A673 (cell line): Measurements from ENCODE around the gene CPT1A. TPM values are rescaled to one million over a fixed set of nuclear protein-coding genes. Genes with fewer than 3 reads are reported as not detected.
"Not testable (repeated sequence)": the region's sequence is repeated elsewhere in the genome, so short reads cannot be mapped to it uniquely, and the experiment has no call there.

Source experiments
- BruUV-seq: library from RNA; stranded (reverse); fragments of 400-500 nt; replicated peaks from 2 replicates; lab custom pipeline; 2021; lab: Mats Ljungman, UMichigan
- CTCF ChIA-PET: fragments of 300-600 bp; sonication (Branson Sonifier 250); formaldehyde crosslinking; loops from one replicate; lab custom pipeline; 2022; ENCODE audit warnings: antibody characterized with exemption; lab: Charles Lee
- POLR2A ChIA-PET: fragments of 300-600 bp; sonication (Branson Sonifier 250); formaldehyde crosslinking; loops from one replicate; lab custom pipeline; 2022; ENCODE audit warnings: antibody characterized with exemption; ENCODE audit not compliant: low non-redundant PET; lab: Charles Lee
- DNase-seq: peaks from one replicate; pipeline ENCODE4 v3.0.0-alpha.2; 2015; ENCODE audit warnings: low spot score
- H3K27ac ChIP-seq: fragments of 200-600 bp; sonication (generic); 2 replicates; pipeline ENCODE4 v1.5.1; 2016; ENCODE audit warnings: mixed run types, low read depth, mild to moderate bottlenecking, mixed read lengths, antibody characterized with exemption, low read length; ENCODE audit not compliant: poor library complexity, severe bottlenecking
- H3K27me3 ChIP-seq: fragments of 200-600 bp; sonication (generic); replicated peaks from 2 replicates; pipeline ENCODE4 v1.6.1; 2017; ENCODE audit warnings: mixed run types, low read depth, mild to moderate bottlenecking, mixed read lengths, antibody characterized with exemption, low read length; ENCODE audit not compliant: insufficient read depth, poor library complexity
- H3K36me3 ChIP-seq: fragments of 200-600 bp; sonication (generic); 2 replicates; pipeline ENCODE4 v1.6.1; 2016; ENCODE audit warnings: mixed run types, mild to moderate bottlenecking, mixed read lengths, antibody characterized with exemption, low read length; ENCODE audit not compliant: insufficient read depth, poor library complexity, severe bottlenecking
- H3K4me1 ChIP-seq: fragments of 200-600 bp; sonication (generic); 2 replicates; pipeline ENCODE4 v1.6.1; 2017; ENCODE audit warnings: mixed run types, mild to moderate bottlenecking, mixed read lengths, antibody characterized with exemption, low read length; ENCODE audit not compliant: insufficient read depth, poor library complexity, severe bottlenecking
- H3K4me3 ChIP-seq: fragments of 200-600 bp; sonication (generic); 2 replicates; pipeline ENCODE4 v1.5.1; 2016; ENCODE audit warnings: low read depth, mixed run types, mild to moderate bottlenecking, mixed read lengths, low read length; ENCODE audit not compliant: poor library complexity, severe bottlenecking
- H3K9me3 ChIP-seq: fragments of 200-600 bp; sonication (generic); 2 replicates; pipeline ENCODE4 v1.6.1; 2016; ENCODE audit warnings: mixed run types, low read depth, mild to moderate bottlenecking, mixed read lengths, antibody characterized with exemption, low read length; ENCODE audit not compliant: poor library complexity, severe bottlenecking
- CTCF ChIP-seq: fragments of 300-800, 200-600 bp; sonication (generic); conservative IDR thresholded peaks from 2 replicates; pipeline ENCODE4 v1.5.1; 2017; ENCODE audit warnings: low read depth, mild to moderate bottlenecking, antibody characterized with exemption, low read length, moderate library complexity, mixed read lengths
- EZH2 ChIP-seq: fragments of 200-600 bp; sonication (generic); IDR thresholded peaks from 2 replicates; pipeline ENCODE4 v1.6.1; 2017; ENCODE audit warnings: borderline replicate concordance, low read depth, mild to moderate bottlenecking, mixed read lengths, antibody characterized with exemption, low read length; ENCODE audit not compliant: poor library complexity, severe bottlenecking
- intact Hi-C: fragments of 100-400 bp; cut with micrococcal nuclease; formaldehyde crosslinking; loops from one replicate; pipeline ENCODE4 v1.10.0; 2022; ENCODE audit not compliant: unreplicated experiment
- total RNA-seq: library from RNA; stranded (reverse); gene quantifications from 2 replicates; pipeline ENCODE4 v1.2.3, GENCODE V29; 2021

The CPT1A gene
- total RNA-seq, 1 experiment from 2014 or later, result 15.5 TPM

DNA sequence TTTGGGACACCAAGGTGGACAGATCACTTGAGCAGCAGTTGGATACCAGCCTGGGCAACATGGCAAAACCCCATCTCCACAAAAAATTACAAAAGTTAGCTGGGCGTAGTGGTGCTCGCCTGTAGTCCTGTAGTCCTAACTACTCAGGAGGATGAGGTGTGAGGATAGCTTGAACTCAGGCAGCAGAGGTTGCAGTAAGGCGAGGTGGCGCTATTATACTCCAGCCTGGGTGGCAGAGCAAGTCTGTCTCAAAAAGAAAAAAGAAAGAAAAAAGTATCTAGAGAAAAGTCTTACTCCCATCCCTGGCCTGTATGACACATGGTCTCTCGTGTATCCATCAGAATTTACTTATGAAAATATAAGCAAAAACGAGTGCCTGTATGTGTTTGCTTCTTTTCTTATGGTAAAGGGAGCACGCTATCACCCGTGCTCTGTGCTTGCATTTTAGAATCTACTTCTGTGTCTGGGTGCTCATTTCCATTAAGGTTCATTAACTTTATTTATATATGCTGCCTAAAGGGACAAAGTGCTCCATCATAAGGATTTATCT, 15.4 kb upstream of the CPT1A start:
- H3K4me3 ChIP-seq, result no peak overlapping the region
- H3K4me1 ChIP-seq, result peaks cover 8% of the 10 kb centered on the region
- ChIA-PET CTCF (no interaction called here), POLR2A (no interaction called here)
- BruUV-seq, result no TSS peak
- H3K27me3 ChIP-seq, result peaks cover 10% of the 10 kb centered on the region
- no peak for TF ChIP-seq CTCF
- no peak for TF ChIP-seq EZH2
- no peak overlapping the region for H3K27ac ChIP-seq
- no peaks in the 10 kb centered on the region for H3K36me3 ChIP-seq
- intact Hi-C loops, result loop anchor here (10.0 kb wide), 1 partner anchor 222 kb away; no protein-coding TSS in a partner anchor
- DNase-seq, result no peak
- no peaks in the 10 kb centered on the region for H3K9me3 ChIP-seq

DNA sequence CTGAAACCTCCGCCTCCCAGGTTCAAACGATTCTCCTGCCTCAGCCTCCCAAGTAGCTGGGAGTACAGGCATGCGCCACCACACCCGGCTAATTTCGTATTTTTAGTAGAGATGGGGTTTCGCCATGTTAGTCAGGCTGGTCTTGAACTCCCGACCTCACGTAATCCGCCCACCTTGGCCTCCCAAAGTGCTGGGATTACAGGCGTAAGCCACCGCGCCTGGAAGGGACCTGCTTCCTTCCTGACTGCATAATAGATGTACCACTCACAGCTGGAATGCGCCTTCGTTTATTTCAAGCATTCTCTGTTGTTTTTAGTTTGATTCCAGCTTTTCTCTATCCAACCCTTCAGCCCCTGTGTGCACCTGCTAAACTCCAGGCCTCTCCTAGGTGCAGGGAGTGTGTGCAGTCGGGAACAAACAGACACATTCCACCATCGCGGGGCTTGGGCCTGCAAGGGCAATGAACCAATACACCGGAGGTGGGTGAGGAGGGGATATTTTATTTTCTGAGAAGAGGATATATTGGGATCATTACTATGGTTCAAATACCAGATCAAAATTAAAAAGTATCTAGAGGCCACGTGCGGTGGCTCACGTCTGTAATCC, 14.8 kb upstream of the CPT1A start:
- CTCF ChIA-PET, H3K9me3 ChIP-seq, POLR2A ChIA-PET, DNase-seq, H3K4me1 ChIP-seq, H3K36me3 ChIP-seq, BruUV-seq, H3K27ac ChIP-seq, H3K4me3 ChIP-seq: not testable (repeated sequence)
- intact Hi-C loops, result loop anchor here (10.0 kb wide), 1 partner anchor 222 kb away; no protein-coding TSS in a partner anchor
- H3K27me3 ChIP-seq, result peaks cover 10% of the 10 kb centered on the region

- TF ChIP-seq EZH2 (no peak), CTCF (peak; percentile 51)
- H3K9me3 ChIP-seq, result no peaks in the 10 kb centered on the region
- peaks cover 10% of the 10 kb centered on the region for H3K27me3 ChIP-seq
- H3K36me3 ChIP-seq, result no peaks in the 10 kb centered on the region
- H3K4me1 ChIP-seq, result peaks cover 8% of the 10 kb centered on the region
- CTCF ChIA-PET, result no interaction called here
- H3K27ac ChIP-seq, result no peak overlapping the region
- no TSS peak for BruUV-seq
- peak overlapping the region; percentile 53 for H3K4me3 ChIP-seq
- intact Hi-C loops, result loop anchor here (1.0 to 10.0 kb wide), 2 partner anchors 15 to 221 kb away; no protein-coding TSS in a partner anchor
- peak; percentile 68 for DNase-seq
- POLR2A ChIA-PET, result no interaction called here
These were observed 13.7 kb upstream of the CPT1A start for GRCh38 chr11:68855205-68855981.
